ENCODE measurements around the gene GCSAM. TPM values are rescaled to one million over a fixed set of nuclear protein-coding genes. Genes with fewer than 3 reads are reported as not detected.
"Not testable (repeated sequence)": the region's sequence is repeated elsewhere in the genome, so short reads cannot be mapped to it uniquely, and the experiment has no call there.

GCSAM gene
- polyA plus RNA-seq, 6 donors from 2014 or later, result 24.3 to 84.9 (median 41.6) TPM

DNA sequence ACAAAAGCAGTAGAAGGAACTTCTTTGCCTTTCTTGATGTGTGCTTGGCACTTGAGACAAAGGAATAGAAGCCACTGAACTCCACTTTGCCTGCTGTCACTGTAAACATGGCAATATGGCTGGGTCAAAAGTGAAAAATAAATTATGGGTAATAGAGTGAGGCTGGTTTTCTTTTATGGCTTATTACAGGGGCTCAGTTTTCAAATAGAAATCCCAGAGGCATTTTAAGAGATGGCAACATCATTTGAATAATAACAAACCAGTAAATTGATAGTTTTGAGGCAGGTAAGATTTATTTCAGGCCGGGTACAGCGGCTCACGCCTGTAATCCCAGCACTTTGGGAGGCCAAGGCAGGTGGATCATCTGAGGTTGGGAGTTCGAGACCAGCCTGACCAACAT is 44.1 kb downstream of the GCSAM start:
- no peak overlapping the region for H3K4me3 Mint-ChIP-seq
- peaks cover 42 to 53% (median 53%) of the 10 kb centered on the region in 3 donors for H3K27me3 Mint-ChIP-seq
- peak overlapping the region in 1 of 6 donors; percentile 38 for H3K27ac Mint-ChIP-seq
- H3K36me3 Mint-ChIP-seq, result no peaks in the 10 kb centered on the region
- ATAC-seq (ENCODE audit: low read depth in 2 of 2), result no peak
- peaks cover 33 to 47% (median 44%) of the 10 kb centered on the region in 3 donors for H3K4me1 Mint-ChIP-seq
- H3K9me3 Mint-ChIP-seq, result no peaks in the 10 kb centered on the region
- DNase-seq, result no peak

DNA sequence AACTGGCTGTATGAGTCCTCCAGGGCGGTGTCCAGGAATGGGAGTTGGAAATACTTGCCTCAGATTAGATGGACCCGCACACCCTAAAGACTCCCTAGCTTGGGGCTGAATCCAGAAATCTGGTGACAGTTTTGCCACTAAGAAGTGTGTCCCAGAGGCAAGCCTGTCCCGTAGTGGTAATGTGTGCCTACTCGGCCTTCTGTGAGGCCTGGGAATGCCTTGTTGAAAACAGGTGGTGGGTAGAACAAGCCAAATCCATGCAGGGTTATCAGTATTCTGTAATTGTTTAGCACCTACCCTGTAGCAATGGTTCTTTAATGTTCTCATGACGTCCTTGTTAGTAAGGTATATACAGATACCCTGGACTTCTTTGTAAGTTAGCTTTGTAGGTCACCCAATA is 45.3 kb downstream of the GCSAM start:
- Mint-ChIP-seq H3K4me1 (peaks cover 25 to 39% (median 36%) of the 10 kb centered on the region in 3 donors), H3K9me3 (no peaks in the 10 kb centered on the region), H3K36me3 (no peaks in the 10 kb centered on the region), H3K27me3 (peaks cover 47 to 57% (median 56%) of the 10 kb centered on the region in 3 donors), H3K4me3 (peak overlapping the region in 4 of 8 donors; percentile 78 to 90 (median 85)), H3K27ac (peak overlapping the region in 1 of 6 donors; percentile 46)
- ATAC-seq (ENCODE audit: low read depth in 2 of 2) (no peak), DNase-seq (no peak)

DNA sequence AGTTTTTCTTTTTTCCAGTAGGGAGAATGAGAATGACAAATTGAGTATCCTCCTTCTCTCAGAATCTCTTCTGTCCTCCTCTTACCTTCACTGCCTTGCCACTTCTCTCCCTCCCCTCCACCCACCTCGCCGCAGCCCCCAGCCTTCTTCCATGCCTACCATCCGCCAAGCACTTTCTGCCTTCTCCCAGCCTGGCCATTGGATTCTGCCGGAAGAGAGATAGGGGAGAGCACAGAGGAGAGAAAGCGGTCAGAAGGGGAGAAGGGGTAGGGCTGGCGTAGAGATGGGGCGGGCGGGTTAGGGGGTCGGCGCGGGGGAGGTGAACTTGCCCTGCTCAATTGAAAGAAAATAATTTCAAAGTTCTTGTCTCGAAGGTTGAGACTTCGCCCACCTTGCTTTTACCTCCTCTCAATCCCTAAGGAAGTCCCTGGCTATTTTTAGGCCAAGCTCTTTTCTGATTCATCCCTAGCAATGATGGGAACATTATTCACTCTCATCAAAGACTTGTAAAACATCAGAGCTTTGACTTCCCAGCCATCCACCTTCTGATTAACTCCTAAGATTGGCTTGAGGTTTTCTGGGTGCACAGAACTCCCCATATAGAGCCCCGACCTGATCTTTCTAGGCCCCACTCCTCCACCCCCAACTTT is 46.0 kb downstream of the GCSAM start:
- H3K9me3 Mint-ChIP-seq, result no peaks in the 10 kb centered on the region
- peak overlapping the region; percentile 78 to 91 (median 87) for H3K4me3 Mint-ChIP-seq
- ATAC-seq (ENCODE audit: low read depth in 2 of 2) (no peak), DNase-seq (no peak)
- peaks cover 49 to 61% (median 56%) of the 10 kb centered on the region in 3 donors for H3K27me3 Mint-ChIP-seq
- H3K4me1 Mint-ChIP-seq, result peaks cover 18 to 31% (median 29%) of the 10 kb centered on the region in 3 donors
- H3K36me3 Mint-ChIP-seq, result no peaks in the 10 kb centered on the region
- H3K27ac Mint-ChIP-seq, result peak overlapping the region in 3 of 6 donors; percentile 9 to 64 (median 24)

DNA sequence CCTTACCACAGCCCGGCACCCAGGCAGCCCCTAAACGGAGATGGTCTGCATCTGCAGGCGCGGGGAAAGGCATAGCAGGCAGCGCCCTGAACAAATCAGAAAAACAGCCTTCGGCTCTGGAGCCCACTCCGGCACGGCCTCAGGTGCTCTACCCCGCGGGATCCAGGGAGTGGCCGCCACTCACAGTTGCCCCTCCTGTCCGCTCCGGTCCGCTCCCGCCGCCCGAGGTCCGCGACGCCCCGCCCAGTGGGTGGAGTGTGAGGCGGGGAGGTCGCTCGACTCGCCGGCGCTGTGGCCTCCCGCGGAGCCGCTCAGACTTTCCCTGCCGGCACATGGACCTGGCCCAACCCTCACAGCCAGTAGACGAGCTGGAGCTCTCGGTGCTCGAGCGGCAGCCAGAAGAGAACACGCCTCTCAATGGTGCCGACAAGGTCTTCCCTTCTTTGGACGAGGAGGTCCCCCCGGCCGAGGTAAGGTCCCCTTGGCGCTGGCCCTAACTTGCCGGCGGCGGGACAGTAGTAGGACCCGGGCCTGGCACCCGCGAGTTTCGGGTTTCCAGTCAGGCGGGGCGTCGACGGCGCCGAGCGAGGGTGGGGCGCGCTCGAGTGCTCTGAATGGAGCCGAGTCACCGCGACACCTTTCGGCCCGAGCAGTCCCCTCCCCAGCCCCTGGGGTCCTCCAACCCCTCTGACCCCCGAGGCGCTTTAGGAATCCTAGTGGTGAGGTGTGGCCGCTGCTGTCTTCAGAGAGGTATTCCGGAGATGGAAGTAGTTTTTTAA is 46.8 kb downstream of the GCSAM start, which contains the start of gene C3orf52:
Gene C3orf52, plus strand, starts transcription at position 314 of the 779 bp plus-strand sequence. Its CDS starts 19 bp downstream, at position 333.
- Mint-ChIP-seq H3K27me3 (peaks cover 49 to 58% (median 54%) of the 10 kb centered on the region in 3 donors), H3K36me3 (no peaks in the 10 kb centered on the region), H3K4me1 (peaks cover 18 to 28% (median 26%) of the 10 kb centered on the region in 3 donors), H3K27ac (peak within 1 kb of the TSS; percentile 24 to 75 (median 66)), H3K4me3 (peak within 1 kb of the TSS; percentile 78 to 91 (median 87)), H3K9me3 (no peaks in the 10 kb centered on the region)
- peak; percentile 47 for DNase-seq
- ATAC-seq (ENCODE audit: low read depth in 2 of 2), result peak; percentile 73 to 77

DNA sequence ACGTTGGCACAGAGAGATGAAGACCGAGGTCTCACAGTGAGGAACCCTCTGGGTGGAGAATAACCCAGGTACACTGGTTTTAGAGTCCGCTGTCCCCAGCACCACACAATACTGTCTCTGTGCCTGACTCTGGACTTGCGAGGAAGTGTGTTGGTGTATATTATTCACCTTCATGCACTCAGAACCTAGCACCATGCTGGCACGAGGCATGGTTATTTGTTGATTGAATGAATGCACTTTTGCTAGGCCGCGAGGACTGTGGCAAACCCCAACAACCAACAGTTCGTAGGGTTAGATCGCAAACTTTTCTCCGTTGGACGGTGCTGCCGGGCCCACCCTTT is 47.3 kb downstream of the GCSAM start:
- H3K27ac Mint-ChIP-seq, result peak overlapping the region in 3 of 6 donors; percentile 24 to 74 (median 70)
- no peak for DNase-seq
- peaks cover 49 to 53% (median 49%) of the 10 kb centered on the region in 3 donors for H3K27me3 Mint-ChIP-seq
- H3K9me3 Mint-ChIP-seq, result no peaks in the 10 kb centered on the region
- peak overlapping the region; percentile 78 to 91 (median 87) for H3K4me3 Mint-ChIP-seq
- no peaks in the 10 kb centered on the region for H3K36me3 Mint-ChIP-seq
- H3K4me1 Mint-ChIP-seq, result peaks cover 14 to 22% (median 21%) of the 10 kb centered on the region in 3 donors
- no peak for ATAC-seq (ENCODE audit: low read depth in 2 of 2)

DNA sequence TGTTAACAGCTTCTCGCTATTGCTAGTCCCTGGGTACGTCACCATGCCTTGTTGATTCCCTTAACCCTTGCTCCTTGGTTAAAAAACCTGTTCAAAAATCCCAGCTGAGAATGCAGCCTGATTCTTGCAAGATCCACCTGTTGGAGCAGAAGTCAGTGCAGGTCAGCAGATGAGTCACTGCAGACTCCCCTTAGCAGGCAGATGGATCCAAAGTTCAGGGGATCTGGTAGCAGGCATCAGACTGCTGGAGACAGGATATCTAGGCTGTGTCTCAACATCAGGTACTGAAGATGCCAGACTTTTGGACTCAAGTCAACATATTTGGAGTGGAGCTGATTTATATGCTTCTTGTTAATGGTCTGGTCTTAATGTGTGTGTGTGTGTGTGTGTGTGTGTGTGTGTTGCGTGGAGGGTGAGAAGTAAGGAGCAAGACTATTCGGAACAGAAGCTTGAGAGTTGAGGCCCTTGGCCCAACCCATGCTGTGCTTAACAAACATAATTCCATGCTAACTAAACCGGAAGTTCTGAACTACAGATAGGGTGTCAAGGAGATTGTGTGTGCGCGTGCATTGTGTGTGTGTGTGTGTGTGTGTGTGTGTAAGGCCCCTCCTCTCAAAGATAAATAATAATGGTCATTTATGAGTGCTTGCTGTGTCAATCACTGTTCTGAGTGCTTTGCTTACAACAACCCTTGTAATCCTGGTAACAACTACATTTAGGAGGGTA is 47.9 kb downstream of the GCSAM start:
- Mint-ChIP-seq H3K4me1 (peaks cover 14 to 17% (median 15%) of the 10 kb centered on the region in 3 donors), H3K4me3 (peak overlapping the region in 7 of 8 donors; percentile 78 to 90 (median 86)), H3K9me3 (no peaks in the 10 kb centered on the region), H3K27me3 (peaks cover 46 to 49% (median 49%) of the 10 kb centered on the region in 3 donors), H3K36me3 (no peaks in the 10 kb centered on the region), H3K27ac (peak overlapping the region in 1 of 6 donors; percentile 34)
- no peak for ATAC-seq (ENCODE audit: low read depth in 2 of 2)
- DNase-seq, result no peak

DNA sequence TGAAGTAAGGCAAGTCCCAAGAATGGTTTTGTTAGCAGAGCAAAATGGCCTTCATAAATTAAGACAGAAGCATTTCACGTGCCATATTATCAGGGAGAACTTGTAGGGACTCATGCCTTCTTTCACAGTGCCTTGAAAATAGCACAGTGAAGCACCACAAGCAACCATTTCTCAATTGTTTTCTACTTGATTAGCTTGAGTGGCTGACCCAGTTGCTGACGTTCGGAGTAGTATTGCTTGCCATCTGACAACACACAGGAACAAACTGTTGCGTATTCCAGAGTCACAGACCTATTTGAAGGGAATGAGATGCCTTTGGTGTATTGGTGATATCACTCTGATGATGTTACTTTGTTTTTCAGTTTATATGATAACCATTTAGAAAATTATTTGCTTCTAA is 49.8 kb downstream of the GCSAM start:
- Mint-ChIP-seq H3K27ac (no peak overlapping the region), H3K36me3 (no peaks in the 10 kb centered on the region), H3K4me3 (no peak overlapping the region), H3K4me1 (peaks cover 14 to 18% (median 15%) of the 10 kb centered on the region in 3 donors), H3K27me3 (peaks cover 34 to 39% (median 39%) of the 10 kb centered on the region in 3 donors), H3K9me3 (no peaks in the 10 kb centered on the region)
- DNase-seq (no peak), ATAC-seq (ENCODE audit: low read depth in 2 of 2) (no peak)

DNA sequence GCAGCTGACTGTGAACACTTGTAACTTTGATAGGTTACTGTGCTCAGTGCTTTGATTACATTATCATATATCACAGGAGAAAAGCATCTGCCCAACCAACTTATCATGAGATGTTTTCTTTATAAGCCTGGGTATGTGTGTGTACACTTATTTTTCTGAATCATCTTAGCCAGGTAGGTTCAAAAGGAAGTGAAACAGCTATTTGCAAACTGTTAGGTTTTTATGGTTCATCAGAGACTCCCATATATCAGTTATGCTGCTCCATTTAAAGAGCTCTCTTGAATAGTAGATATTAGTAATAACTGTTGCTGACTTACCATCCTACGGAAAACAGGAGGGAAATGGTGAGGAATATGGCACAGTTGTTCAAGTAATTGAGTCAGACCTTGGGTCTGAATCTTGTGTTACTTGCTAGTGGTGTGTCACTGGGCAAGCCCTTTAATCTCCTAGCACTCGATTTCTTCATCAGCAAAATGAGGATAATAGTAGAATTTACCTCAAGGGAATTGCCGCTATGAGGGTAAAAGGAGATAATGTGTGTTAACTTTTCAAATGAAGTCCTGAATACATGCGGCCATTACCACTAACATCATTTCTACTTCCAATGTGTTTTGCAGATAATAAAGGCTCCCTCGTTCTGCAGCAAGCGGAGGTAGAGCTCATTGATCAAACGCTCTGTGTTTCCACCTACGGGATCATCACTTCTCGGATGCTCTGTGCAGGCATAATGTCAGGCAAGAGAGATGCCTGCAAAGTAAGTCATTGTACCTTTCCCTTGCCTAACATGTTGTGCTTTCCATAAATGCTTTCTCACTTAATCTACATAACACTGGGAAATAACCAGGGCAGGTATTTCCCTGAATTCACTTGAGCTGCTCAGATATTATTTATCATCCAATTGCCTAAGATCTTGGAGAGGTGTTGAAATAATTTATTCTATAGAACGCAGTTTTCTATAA is 54.6 kb downstream of the GCSAM start:
- Mint-ChIP-seq H3K36me3 (no peaks in the 10 kb centered on the region), H3K27me3 (peaks cover 10 to 30% (median 20%) of the 10 kb centered on the region in 3 donors), H3K4me3 (no peak overlapping the region), H3K27ac (peak overlapping the region in 1 of 6 donors; percentile 47), H3K4me1 (peaks cover 0 to 9% (median 0%) of the 10 kb centered on the region in 3 donors), H3K9me3 (no peaks in the 10 kb centered on the region)
- DNase-seq (no peak), ATAC-seq (ENCODE audit: low read depth in 2 of 2) (no peak)

DNA sequence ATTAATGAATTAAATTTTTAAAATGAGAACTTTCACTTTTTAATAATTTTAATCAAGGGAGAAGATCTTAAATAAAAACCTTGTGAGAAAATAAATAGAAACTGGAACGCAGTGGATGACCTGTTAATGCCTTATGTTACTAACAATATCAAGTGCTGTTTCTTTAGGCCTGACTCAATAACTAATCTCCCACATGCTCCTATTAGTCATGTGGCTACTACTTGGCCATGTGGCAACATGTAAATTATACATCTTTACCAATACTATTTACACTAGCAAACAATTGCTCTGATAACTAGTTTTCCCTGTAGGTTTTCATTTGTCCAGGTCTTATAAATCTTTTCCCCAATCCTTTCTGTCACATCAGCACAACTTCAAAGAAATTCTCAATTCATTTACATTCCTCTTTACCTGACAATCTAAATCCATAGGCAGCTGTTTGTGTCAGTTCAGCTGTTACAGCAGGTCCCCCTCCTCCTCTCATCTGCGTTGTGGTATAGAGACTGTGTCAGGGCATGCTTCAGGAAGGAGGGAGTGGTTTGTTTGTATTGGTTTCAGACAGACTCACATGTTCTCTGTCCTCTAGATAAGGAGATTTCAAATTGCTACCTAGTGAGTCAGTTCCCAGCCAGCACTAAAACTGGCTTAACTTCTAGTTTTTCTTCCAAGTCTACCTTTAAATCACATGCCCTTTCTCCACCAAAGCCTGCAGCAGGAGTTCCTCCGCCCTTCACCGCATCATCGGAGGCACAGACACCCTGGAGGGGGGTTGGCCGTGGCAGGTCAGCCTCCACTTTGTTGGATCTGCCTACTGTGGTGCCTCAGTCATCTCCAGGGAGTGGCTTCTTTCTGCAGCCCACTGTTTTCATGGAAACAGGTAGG is 58.2 kb downstream of the GCSAM start:
- peaks cover 0 to 9% (median 0%) of the 10 kb centered on the region in 3 donors for H3K4me1 Mint-ChIP-seq
- no peak overlapping the region for H3K4me3 Mint-ChIP-seq
- H3K27ac Mint-ChIP-seq, result no peak overlapping the region
- no peaks in the 10 kb centered on the region for H3K36me3 Mint-ChIP-seq
- ATAC-seq (ENCODE audit: low read depth in 2 of 2) (no peak), DNase-seq (no peak)
- peaks cover 0 to 1% (median 0%) of the 10 kb centered on the region in 7 donors for H3K9me3 Mint-ChIP-seq
- H3K27me3 Mint-ChIP-seq, result peaks cover 23 to 31% (median 24%) of the 10 kb centered on the region in 3 donors

DNA sequence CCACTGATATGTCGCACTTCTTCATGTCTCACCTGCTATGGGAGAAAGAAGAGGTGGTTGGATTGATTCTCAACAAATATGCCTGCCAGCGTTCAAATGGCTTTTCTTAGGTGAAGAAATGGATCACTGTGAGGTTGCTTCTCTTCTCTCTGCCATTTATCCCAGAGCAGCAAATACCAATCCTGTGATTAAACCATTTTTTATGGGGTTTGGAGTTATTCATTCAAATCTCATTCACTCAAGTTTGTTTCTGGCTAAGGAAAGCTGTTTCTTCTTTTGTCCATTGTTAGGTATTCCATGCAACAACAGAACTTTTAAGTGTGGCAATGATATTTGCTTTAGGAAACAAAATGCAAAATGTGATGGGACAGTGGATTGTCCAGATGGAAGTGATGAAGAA is 59.0 kb downstream of the GCSAM start:
- Mint-ChIP-seq H3K27me3 (peaks cover 25 to 31% (median 29%) of the 10 kb centered on the region in 3 donors), H3K36me3 (no peaks in the 10 kb centered on the region), H3K4me1 (peaks cover 0 to 9% (median 0%) of the 10 kb centered on the region in 3 donors), H3K9me3 (peaks cover 0 to 1% (median 0%) of the 10 kb centered on the region in 7 donors), H3K4me3 (no peak overlapping the region), H3K27ac (no peak overlapping the region)
- ATAC-seq (ENCODE audit: low read depth in 2 of 2), result no peak
- no peak for DNase-seq

DNA sequence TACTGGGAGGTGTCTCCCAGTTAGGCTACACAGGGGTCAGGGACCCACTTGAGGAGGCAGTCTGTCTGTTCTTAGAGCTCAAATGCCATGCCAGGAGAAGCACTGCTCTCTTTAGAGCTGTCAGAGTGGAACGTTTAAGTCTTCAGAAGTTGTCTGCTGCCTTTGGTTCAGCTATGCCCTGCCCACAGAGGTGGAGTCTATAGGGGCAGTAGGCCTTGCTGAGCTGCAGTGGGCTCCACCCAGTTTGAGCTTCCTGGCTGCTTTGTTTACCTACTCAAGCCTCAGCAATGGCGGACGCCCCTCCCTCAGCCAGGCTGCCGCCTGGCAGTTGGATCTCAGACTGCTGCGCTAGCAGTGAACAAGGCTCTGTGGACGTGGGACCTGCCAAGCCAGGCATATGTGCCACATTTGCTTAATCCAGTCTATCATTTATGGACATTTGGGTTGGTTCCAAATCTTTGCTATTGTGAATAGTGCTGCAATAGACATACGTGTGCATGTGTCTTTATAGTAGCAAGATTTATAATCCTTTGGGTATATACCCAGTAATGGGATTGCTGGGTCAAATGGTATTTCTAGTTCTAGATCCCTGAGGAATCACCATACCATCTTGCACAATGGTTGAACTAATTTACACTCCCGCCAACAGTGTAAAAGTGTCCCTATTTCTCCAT is 60.5 kb downstream of the GCSAM start:
- not testable (repeated sequence) for H3K36me3 Mint-ChIP-seq; H3K27ac Mint-ChIP-seq; H3K4me1 Mint-ChIP-seq; H3K4me3 Mint-ChIP-seq; H3K9me3 Mint-ChIP-seq; DNase-seq; ATAC-seq (ENCODE audit: low read depth in 2 of 2)
- peaks cover 25 to 29% (median 27%) of the 10 kb centered on the region in 3 donors for H3K27me3 Mint-ChIP-seq
